ENCODE results near the gene CUL4A.

Gene CUL4A

DNA sequence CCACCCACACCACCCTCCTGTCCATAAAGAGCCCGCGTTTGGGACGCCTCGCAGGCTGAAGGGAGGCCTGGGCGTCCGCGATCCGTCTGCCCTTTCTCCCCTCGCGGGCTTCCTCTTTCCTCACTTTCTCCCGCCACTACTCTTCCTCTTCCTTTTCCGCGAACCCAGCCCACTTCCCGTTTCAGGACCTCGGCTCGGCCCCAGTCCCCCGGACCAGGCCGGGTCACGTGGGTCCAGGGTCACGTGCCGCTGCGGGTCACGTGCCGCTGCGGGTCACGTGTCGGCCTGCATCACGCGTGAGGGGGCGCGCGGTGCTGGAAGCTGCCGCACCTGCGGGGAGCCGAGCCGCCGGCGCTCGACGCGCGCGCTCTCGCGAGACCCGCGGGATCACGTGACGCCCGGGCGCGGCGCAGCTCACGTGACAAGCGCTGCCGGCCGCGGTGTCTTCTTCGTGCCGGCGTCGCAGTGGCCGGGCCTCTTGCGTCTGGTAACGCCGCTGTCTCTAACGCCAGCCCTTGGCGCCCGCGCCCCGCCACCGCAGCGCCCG lies 87.5 kb downstream of the CUL4A start, which contains the start of gene LAMP1:
TSS of gene LAMP1 (plus strand) at position 417 of the 547 bp plus-strand sequence. CDS start 196 bp downstream, outside the sequence.
- TF ChIP-seq EZH2 (IDR thresholded peaks at IDR 0.05; ENCODE audit: borderline replicate concordance, low read depth, low read length, severe bottlenecking) = no peak
- TF ChIP-seq, protein P1, sequence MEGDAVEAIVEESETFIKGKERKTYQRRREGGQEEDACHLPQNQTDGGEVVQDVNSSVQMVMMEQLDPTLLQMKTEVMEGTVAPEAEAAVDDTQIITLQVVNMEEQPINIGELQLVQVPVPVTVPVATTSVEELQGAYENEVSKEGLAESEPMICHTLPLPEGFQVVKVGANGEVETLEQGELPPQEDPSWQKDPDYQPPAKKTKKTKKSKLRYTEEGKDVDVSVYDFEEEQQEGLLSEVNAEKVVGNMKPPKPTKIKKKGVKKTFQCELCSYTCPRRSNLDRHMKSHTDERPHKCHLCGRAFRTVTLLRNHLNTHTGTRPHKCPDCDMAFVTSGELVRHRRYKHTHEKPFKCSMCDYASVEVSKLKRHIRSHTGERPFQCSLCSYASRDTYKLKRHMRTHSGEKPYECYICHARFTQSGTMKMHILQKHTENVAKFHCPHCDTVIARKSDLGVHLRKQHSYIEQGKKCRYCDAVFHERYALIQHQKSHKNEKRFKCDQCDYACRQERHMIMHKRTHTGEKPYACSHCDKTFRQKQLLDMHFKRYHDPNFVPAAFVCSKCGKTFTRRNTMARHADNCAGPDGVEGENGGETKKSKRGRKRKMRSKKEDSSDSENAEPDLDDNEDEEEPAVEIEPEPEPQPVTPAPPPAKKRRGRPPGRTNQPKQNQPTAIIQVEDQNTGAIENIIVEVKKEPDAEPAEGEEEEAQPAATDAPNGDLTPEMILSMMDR (IDR thresholded peaks at IDR 0.05; ENCODE audit: borderline replicate concordance, extremely low read depth, low read length, poor library complexity, severe bottlenecking) = no peak
- DNase-seq (peak; percentile 98), ATAC-seq (ENCODE audit: insufficient read depth, low read depth) (peak; percentile 87)
- Histone ChIP-seq H3K9me3 (ENCODE audit: insufficient read depth, low read length, severe bottlenecking) (no peaks in the 10 kb centered on the region), H3K36me3 (ENCODE audit: insufficient read depth, low read length) (peaks cover 11% of the 10 kb centered on the region), H3K9ac (ENCODE audit: low read depth, low read length) (peak within 1 kb of the TSS; percentile 97), H3K27me3 (ENCODE audit: insufficient read depth, low read length, poor library complexity) (peaks cover 7% of the 10 kb centered on the region), H3K4me2 (ENCODE audit: insufficient read depth, low read length) (peak within 1 kb of the TSS; percentile 100), H4K20me1 (ENCODE audit: insufficient read depth, low read length) (peaks cover 24% of the 10 kb centered on the region; the same call in 1 of the 2 replicates), H2AFZ (ENCODE audit: low read depth, low read length) (peak within 1 kb of the TSS; percentile 100), H3K79me2 (ENCODE audit: insufficient read depth, low read length) (peaks cover 53% of the 10 kb centered on the region), H3K4me3 (ENCODE audit: low read depth in 1 of 2, low read length in 2 of 2) (peak within 1 kb of the TSS; percentile 77 to 98), H3K27ac (ENCODE audit: low read length) (peak within 1 kb of the TSS; percentile 95), H3K4me1 (ENCODE audit: insufficient read depth, low read length) (peaks cover 38% of the 10 kb centered on the region)

DNA sequence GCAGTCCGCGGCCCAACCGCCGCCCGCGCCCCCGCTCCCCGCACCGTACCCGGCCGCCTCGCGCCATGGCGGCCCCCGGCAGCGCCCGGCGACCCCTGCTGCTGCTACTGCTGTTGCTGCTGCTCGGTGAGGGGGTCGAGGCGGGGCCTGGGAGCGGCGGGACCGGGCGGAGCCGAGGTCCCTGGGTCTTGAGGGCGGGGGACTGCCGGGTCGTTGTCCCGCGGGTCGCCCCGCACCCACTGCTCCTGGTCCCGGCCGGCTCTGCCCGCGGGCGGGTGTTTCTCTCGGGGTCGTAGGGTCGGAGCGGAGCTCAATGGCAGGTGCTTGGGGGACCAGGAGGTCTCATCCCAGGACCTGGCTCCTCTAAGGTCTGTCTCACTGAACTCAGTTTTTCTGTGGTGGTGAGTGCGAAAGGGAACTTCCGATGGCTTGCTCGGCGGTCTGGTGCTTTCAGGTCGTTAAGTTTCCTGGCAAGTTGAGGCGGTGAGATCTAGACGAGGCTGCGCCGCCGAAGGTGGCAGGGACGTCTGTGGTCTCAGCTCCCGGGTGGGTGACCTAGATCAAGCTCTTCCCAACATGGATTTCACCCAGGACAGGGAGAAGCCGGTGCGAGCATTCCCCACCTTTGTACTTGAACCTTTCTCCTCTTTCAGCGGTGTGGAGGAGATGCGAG lies 88.1 kb downstream of the CUL4A start:
- no peak for TF ChIP-seq EZH2 (IDR thresholded peaks at IDR 0.05; ENCODE audit: borderline replicate concordance, low read depth, low read length, severe bottlenecking)
- TF ChIP-seq, protein P1 (IDR thresholded peaks at IDR 0.05; ENCODE audit: borderline replicate concordance, extremely low read depth, low read length, poor library complexity, severe bottlenecking) = no peak
- Histone ChIP-seq H2AFZ (ENCODE audit: low read depth, low read length) (peak overlapping the region; percentile 86), H3K27ac (ENCODE audit: low read length) (peak overlapping the region; percentile 58), H3K4me1 (ENCODE audit: insufficient read depth, low read length) (peaks cover 32% of the 10 kb centered on the region), H3K27me3 (ENCODE audit: insufficient read depth, low read length, poor library complexity) (peaks cover under 1% of the 10 kb centered on the region), H3K79me2 (ENCODE audit: insufficient read depth, low read length) (peaks cover 59% of the 10 kb centered on the region), H3K36me3 (ENCODE audit: insufficient read depth, low read length) (peaks cover 12% of the 10 kb centered on the region), H3K4me3 (ENCODE audit: low read depth in 1 of 2, low read length in 2 of 2) (peak overlapping the region; percentile 77 to 98), H4K20me1 (ENCODE audit: insufficient read depth, low read length) (peaks cover 25% of the 10 kb centered on the region; the same call in 1 of the 2 replicates), H3K4me2 (ENCODE audit: insufficient read depth, low read length) (peak overlapping the region; percentile 100), H3K9me3 (ENCODE audit: insufficient read depth, low read length, severe bottlenecking) (no peaks in the 10 kb centered on the region), H3K9ac (ENCODE audit: low read depth, low read length) (peak overlapping the region; percentile 97)
- DNase-seq = peak; percentile 16
- ATAC-seq (ENCODE audit: insufficient read depth, low read depth) = peak; percentile 5; the same call in 2 of the 3 replicates

DNA sequence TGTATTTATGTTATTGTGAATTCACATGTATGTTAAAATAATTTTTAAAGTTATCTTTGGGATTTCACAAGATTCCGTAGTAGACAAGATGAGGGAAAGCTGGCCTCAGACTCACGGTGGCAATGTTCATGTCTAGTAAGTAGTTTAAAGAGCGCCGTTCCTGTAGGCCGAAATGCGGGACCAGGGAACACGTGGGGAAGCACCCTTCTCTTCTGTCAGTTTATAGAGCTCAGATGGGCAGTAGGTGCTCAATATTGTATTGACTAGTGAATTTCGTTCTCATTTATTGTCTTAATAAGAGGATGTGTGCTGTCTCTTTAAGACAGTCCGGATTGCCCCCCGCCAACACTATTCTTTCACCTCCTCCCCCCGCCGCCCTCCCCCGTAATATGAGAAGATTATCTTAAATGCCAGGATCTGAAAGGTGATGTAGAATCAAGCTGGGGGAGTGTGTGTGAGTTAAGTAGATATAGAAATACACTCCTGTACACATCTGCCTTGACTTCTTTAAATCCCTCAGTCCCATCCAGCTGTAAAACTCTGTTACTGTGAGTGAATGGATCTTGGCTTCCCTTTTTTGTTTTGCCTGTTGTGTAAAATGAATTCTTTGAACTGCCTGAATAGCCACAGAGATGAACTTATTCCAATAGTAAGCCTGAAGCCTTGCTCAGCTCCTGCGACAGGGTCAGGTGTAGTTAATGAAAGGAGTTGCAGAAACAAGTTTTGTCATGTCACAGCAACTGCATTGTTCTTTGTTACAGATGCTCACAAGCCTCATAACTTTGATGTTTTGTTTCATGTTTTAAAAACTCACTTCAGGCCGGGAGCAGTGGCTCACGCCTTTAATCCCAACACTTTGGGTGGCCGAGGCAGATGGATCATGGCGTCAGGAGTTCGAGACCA lies 88.9 kb downstream of the CUL4A start:
- Histone ChIP-seq H4K20me1 (ENCODE audit: insufficient read depth, low read length) (peaks cover 32% of the 10 kb centered on the region), H3K36me3 (ENCODE audit: insufficient read depth, low read length) (peaks cover 18% of the 10 kb centered on the region), H2AFZ (ENCODE audit: low read depth, low read length) (no peak overlapping the region), H3K27me3 (ENCODE audit: insufficient read depth, low read length, poor library complexity) (no peaks in the 10 kb centered on the region), H3K4me2 (ENCODE audit: insufficient read depth, low read length) (peak overlapping the region; percentile 100), H3K4me1 (ENCODE audit: insufficient read depth, low read length) (peaks cover 31% of the 10 kb centered on the region), H3K79me2 (ENCODE audit: insufficient read depth, low read length) (peaks cover 67% of the 10 kb centered on the region), H3K9me3 (ENCODE audit: insufficient read depth, low read length, severe bottlenecking) (no peaks in the 10 kb centered on the region), H3K4me3 (ENCODE audit: low read depth in 1 of 2, low read length in 2 of 2) (peak overlapping the region; percentile 77 to 98), H3K27ac (ENCODE audit: low read length) (peak overlapping the region; percentile 58), H3K9ac (ENCODE audit: low read depth, low read length) (peak overlapping the region; percentile 97)
- ATAC-seq (ENCODE audit: insufficient read depth, low read depth) (no peak), DNase-seq (no peak)
- TF ChIP-seq, protein P1 (IDR thresholded peaks at IDR 0.05; ENCODE audit: borderline replicate concordance, extremely low read depth, low read length, poor library complexity, severe bottlenecking) = no peak
- no peak for TF ChIP-seq EZH2 (IDR thresholded peaks at IDR 0.05; ENCODE audit: borderline replicate concordance, low read depth, low read length, severe bottlenecking)

Data from DND-41 (cell line).